Natural killer cell (primary cell): ENCODE results near the gene ZDHHC5. TPM values are rescaled to one million over a fixed set of nuclear protein-coding genes. Genes with fewer than 3 reads are reported as not detected.

Source experiments
- ATAC-seq, 3 donors: fragments of 150-1000 bp in 2 of 3; fragments of 200-7000 bp in 1 of 3; cut with Tn5 transposase; 1 replicate in 1 of 3; 2 replicates in 2 of 3; pipeline ENCODE4 v1.10.0; 2021; ENCODE audit warnings: mild to moderate bottlenecking in 2 of 3, moderate library complexity in 2 of 3
- DNase-seq, 2 donors: peaks; one replicate each; pipeline versions ENCODE4 v3.0.0 to v3.0.0-alpha.2; 2013 to 2021; ENCODE audit warnings: mixed read lengths in 1 of 2
- H3K27ac ChIP-seq: one replicate; pipeline ENCODE4 v1.5.1; 2013; ENCODE audit warnings: mild to moderate bottlenecking, low read length
- H3K27me3 ChIP-seq: one replicate; pipeline ENCODE4 v1.6.1; 2013; ENCODE audit warnings: low read length; ENCODE audit not compliant: control insufficient read depth, insufficient read depth
- H3K36me3 ChIP-seq: one replicate; pipeline ENCODE4 v1.6.1; 2013; ENCODE audit warnings: low read length; ENCODE audit not compliant: control insufficient read depth, insufficient read depth
- H3K4me1 ChIP-seq: one replicate; pipeline ENCODE4 v1.6.1; 2013; ENCODE audit warnings: low read length; ENCODE audit not compliant: control insufficient read depth, insufficient read depth
- H3K4me3 ChIP-seq: one replicate; pipeline ENCODE4 v1.5.1; 2013; ENCODE audit warnings: low read length
- H3K9me3 ChIP-seq: one replicate; pipeline ENCODE4 v1.6.1; 2013; ENCODE audit warnings: low read length; ENCODE audit not compliant: control insufficient read depth, insufficient read depth
- H3K27ac Mint-ChIP-seq, 2 donors: one replicate each; pipeline ENCODE4 v1.8.0; 2022; ENCODE audit warnings: mild to moderate bottlenecking in 2 of 2, mixed read lengths in 2 of 2, moderate library complexity in 1 of 2
- H3K27me3 Mint-ChIP-seq, 2 donors: one replicate each; pipeline ENCODE4 v1.8.0; 2022; ENCODE audit warnings: low read depth in 2 of 2, mixed read lengths in 2 of 2
- H3K36me3 Mint-ChIP-seq: one replicate; pipeline ENCODE4 v1.8.0; 2022; ENCODE audit warnings: mixed read lengths
- H3K4me1 Mint-ChIP-seq, 2 donors: one replicate each; pipeline ENCODE4 v1.8.0; 2022; ENCODE audit warnings: mixed read lengths in 2 of 2
- H3K4me3 Mint-ChIP-seq: one replicate; pipeline ENCODE4 v1.8.0; 2022; ENCODE audit warnings: mild to moderate bottlenecking, moderate library complexity, mixed read lengths
- H3K9me3 Mint-ChIP-seq, 2 donors: one replicate each; pipeline ENCODE4 v1.8.0; 2022; ENCODE audit warnings: mixed read lengths in 2 of 2
- WGBS: methylation state at CpG from one replicate; pipeline ENCODE4 v1.1.7; 2013; ENCODE audit warnings: missing lambda C conversion rate; ENCODE audit not compliant: insufficient coverage; 5-methylcytosine and 5-hydroxymethylcytosine counted together
- intact Hi-C: fragments of 100-400 bp; cut with micrococcal nuclease; formaldehyde crosslinking; loops from one replicate; pipeline ENCODE4 v1.14.2; 2022
- total RNA-seq, 4 donors: library from RNA; stranded (reverse); fragments of 120-200 nt in 1 of 4; gene quantifications; one replicate each; pipeline versions ENCODE4 v1.2.3 to v1.2.4, GENCODE V29; 2013 to 2022
- TF ChIP-seq, protein P1 (sequence below): fragments of 200-600 bp; IDR thresholded peaks from one replicate; pipeline ENCODE4 v1.8.0; 2022; ENCODE audit warnings: antibody characterized with exemption

ZDHHC5 gene
- total RNA-seq, 3 donors from 2014 or later (not counting 1 experiment from before 2014, with no cell fraction given) = 46.1 to 64.0 (median 55.5) TPM

DNA sequence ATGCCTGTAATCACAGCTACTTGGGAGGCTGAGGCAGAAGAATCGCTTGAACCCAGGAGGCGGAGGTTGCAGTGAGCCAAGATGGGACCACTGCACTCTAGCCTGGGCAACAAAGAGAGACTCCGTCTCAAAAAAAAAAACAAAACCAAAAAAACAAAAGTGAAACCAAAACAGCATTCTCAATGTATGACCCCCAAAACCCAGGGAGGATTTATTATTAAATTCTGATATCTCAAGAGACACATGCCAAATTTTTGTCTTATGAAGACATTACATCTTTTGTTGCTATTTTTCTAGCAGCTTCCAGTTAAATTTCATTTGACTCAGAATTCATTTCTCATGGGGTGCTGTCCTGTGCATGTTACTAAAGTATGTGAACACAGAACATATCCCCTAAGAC, 15.3 kb upstream of the ZDHHC5 start:
- no peaks in the 10 kb centered on the region for H3K36me3 Mint-ChIP-seq
- Histone ChIP-seq H3K27me3 (peaks cover 13% of the 10 kb centered on the region), H3K4me3 (peak overlapping the region; percentile 7), H3K27ac (no peak overlapping the region), H3K36me3 (no peaks in the 10 kb centered on the region), H3K4me1 (peaks cover 28% of the 10 kb centered on the region), H3K9me3 (no peaks in the 10 kb centered on the region)
- intact Hi-C loops = no loop called here
- H3K27ac Mint-ChIP-seq = peak overlapping the region; percentile 3 to 72
- TF ChIP-seq, protein P1, sequence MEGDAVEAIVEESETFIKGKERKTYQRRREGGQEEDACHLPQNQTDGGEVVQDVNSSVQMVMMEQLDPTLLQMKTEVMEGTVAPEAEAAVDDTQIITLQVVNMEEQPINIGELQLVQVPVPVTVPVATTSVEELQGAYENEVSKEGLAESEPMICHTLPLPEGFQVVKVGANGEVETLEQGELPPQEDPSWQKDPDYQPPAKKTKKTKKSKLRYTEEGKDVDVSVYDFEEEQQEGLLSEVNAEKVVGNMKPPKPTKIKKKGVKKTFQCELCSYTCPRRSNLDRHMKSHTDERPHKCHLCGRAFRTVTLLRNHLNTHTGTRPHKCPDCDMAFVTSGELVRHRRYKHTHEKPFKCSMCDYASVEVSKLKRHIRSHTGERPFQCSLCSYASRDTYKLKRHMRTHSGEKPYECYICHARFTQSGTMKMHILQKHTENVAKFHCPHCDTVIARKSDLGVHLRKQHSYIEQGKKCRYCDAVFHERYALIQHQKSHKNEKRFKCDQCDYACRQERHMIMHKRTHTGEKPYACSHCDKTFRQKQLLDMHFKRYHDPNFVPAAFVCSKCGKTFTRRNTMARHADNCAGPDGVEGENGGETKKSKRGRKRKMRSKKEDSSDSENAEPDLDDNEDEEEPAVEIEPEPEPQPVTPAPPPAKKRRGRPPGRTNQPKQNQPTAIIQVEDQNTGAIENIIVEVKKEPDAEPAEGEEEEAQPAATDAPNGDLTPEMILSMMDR = no peak
- 69% methylated on average over 3 of the region's 3 CpGs for WGBS
- peaks cover 6 to 18% of the 10 kb centered on the region in 2 donors for H3K27me3 Mint-ChIP-seq
- peaks cover 37 to 43% of the 10 kb centered on the region in 2 donors for H3K4me1 Mint-ChIP-seq
- peak overlapping the region; percentile 73 for H3K4me3 Mint-ChIP-seq
- ATAC-seq (no peak), DNase-seq (no peak)
- H3K9me3 Mint-ChIP-seq = no peaks in the 10 kb centered on the region

DNA sequence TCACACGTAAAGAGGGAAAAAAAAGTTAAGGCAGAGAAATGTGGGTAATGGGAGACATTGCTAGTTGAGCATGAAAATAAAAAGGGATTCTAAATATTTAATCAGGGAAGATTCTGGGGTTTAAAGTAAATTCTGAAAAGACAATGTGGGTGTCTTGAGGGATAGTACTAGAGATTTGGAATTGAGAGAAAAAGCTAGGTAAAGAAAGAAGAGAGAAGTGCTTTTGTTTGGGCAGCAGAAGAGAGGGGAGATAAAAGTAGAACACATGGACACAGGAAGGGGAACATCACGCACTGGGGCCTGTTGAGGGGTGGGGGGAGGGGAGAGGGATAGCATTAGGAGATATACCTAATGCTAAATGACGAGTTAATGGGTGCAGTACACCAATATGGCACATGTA, 14.8 kb upstream of the ZDHHC5 start:
- WGBS = 41% methylated on average over 2 of the region's 3 CpGs
- no peak for ATAC-seq

DNA sequence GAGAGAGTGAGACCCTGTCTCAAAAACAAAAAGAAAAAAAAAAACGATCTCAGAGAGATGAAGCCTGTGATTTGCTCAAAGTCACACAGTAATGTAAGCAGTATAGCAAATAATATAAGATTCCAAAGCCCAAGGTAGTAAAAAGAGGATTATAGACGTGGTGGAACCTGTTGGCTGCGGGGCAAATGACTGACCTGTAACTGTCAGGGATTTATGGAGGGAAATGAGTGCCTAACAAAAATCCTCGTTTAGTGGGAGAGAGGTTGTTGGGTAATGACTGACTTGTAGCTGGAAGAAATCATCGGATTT, 11.1 kb upstream of the ZDHHC5 start:
- H3K27me3 ChIP-seq = no peaks in the 10 kb centered on the region
- TF ChIP-seq, protein P1 = no peak
- H3K9me3 ChIP-seq = no peaks in the 10 kb centered on the region
- ATAC-seq (no peak), DNase-seq (no peak)
- H3K36me3 ChIP-seq = peaks cover 22% of the 10 kb centered on the region
- WGBS = 24% methylated on average over 5 of the region's 5 CpGs
- intact Hi-C loops = loop anchor here (1.0 to 5.0 kb wide), 3 partner anchors 10 to 1485 kb away; partner anchors contain the start of genes FAM111A, MED19 and TMX2
- H3K27ac ChIP-seq = peak overlapping the region; percentile 90
- Mint-ChIP-seq H3K9me3 (no peaks in the 10 kb centered on the region), H3K27me3 (no peaks in the 10 kb centered on the region), H3K27ac (peak overlapping the region; percentile 96 to 99), H3K4me3 (peak overlapping the region; percentile 100), H3K36me3 (no peaks in the 10 kb centered on the region), H3K4me1 (peaks cover 27 to 29% of the 10 kb centered on the region in 2 donors)
- H3K4me1 ChIP-seq = peaks cover 12% of the 10 kb centered on the region
- peak overlapping the region; percentile 86 for H3K4me3 ChIP-seq

More for the DNA sequence above, 14.8 kb upstream of the ZDHHC5 start:
- Mint-ChIP-seq H3K9me3 (no peaks in the 10 kb centered on the region), H3K27ac (peak overlapping the region; percentile 3 to 72), H3K36me3 (no peaks in the 10 kb centered on the region), H3K4me1 (peaks cover 42 to 43% of the 10 kb centered on the region in 2 donors), H3K27me3 (peaks cover 1 to 13% of the 10 kb centered on the region in 2 donors), H3K4me3 (peak overlapping the region; percentile 73)
- intact Hi-C loops = no loop called here
- TF ChIP-seq, protein P1 = no peak
- no peaks in the 10 kb centered on the region for H3K36me3 ChIP-seq
- no peak overlapping the region for H3K4me3 ChIP-seq
- no peak for DNase-seq
- peaks cover 28% of the 10 kb centered on the region for H3K4me1 ChIP-seq
- H3K27ac ChIP-seq = no peak overlapping the region
- H3K9me3 ChIP-seq = no peaks in the 10 kb centered on the region
- H3K27me3 ChIP-seq = peaks cover 8% of the 10 kb centered on the region
